ENCODE measurements around the gene KCNIP4. TPM values are rescaled to one million over a fixed set of nuclear protein-coding genes. Genes with fewer than 3 reads are reported as not detected.

The KCNIP4 gene
- total and polyA plus RNA-seq, 2 experiments from 2014 or later, result 0.14 to 0.63 TPM

GRCh38 chr4:21641696-21642095 is 306.9 kb downstream of the KCNIP4 start:
- Histone ChIP-seq H3K36me3 (ENCODE audit: insufficient read depth) (no peaks in the 10 kb centered on the region), H3K4me2 (no peak overlapping the region), H3F3A (replicated peaks; ENCODE audit: low read depth) (no peaks in the 10 kb centered on the region), H3K9me2 (ENCODE audit: insufficient read depth) (no peaks in the 10 kb centered on the region), H3K4me1 (ENCODE audit: insufficient read depth) (no peaks in the 10 kb centered on the region), H3K27ac (ENCODE audit: low read depth) (no peak overlapping the region), H3K27me3 (ENCODE audit: insufficient read depth) (no peaks in the 10 kb centered on the region), H4K20me1 (replicated peaks; ENCODE audit: insufficient read depth) (no peaks in the 10 kb centered on the region), H3K79me2 (replicated peaks; ENCODE audit: insufficient read depth) (no peaks in the 10 kb centered on the region), H3K4me3 (no peak overlapping the region), H2AFZ (no peak overlapping the region)
- H3K9me3 Mint-ChIP-seq, result no peaks in the 10 kb centered on the region
- no peaks in the 10 kb centered on the region for H3K4me1 Mint-ChIP-seq
- no peaks in the 10 kb centered on the region for H3K36me3 Mint-ChIP-seq (ENCODE audit: low read depth)
- H3K27ac Mint-ChIP-seq, result no peak overlapping the region
- H3K27me3 Mint-ChIP-seq (ENCODE audit: insufficient read depth, low read depth, poor library complexity), result no peaks in the 10 kb centered on the region
- H3K4me3 Mint-ChIP-seq, result no peak overlapping the region
- ATAC-seq (no peak), DNase-seq (ENCODE audit: low spot score) (no peak)
- TF ChIP-seq ZNF462 (CRISPR knock-in tag; IDR thresholded peaks at IDR 0.05) (no peak), NANOG (IDR thresholded peaks at IDR 0.05; ENCODE audit: borderline replicate concordance) (no peak), POLR2AphosphoS5 (IDR thresholded peaks at IDR 0.05; ENCODE audit: low read depth) (no peak)

- Histone ChIP-seq H3F3A (replicated peaks; ENCODE audit: low read depth) (no peaks in the 10 kb centered on the region), H2AFZ (no peak overlapping the region), H4K20me1 (replicated peaks; ENCODE audit: insufficient read depth) (no peaks in the 10 kb centered on the region), H3K4me1 (ENCODE audit: insufficient read depth) (no peaks in the 10 kb centered on the region), H3K9me2 (ENCODE audit: insufficient read depth) (no peaks in the 10 kb centered on the region), H3K4me2 (no peak overlapping the region), H3K27ac (ENCODE audit: low read depth) (no peak overlapping the region), H3K4me3 (no peak overlapping the region), H3K79me2 (replicated peaks; ENCODE audit: insufficient read depth) (no peaks in the 10 kb centered on the region), H3K36me3 (ENCODE audit: insufficient read depth) (no peaks in the 10 kb centered on the region), H3K27me3 (ENCODE audit: insufficient read depth) (no peaks in the 10 kb centered on the region)
- no peak for DNase-seq (ENCODE audit: low spot score)
- no peak overlapping the region for H3K4me3 Mint-ChIP-seq
- H3K4me1 Mint-ChIP-seq, result no peaks in the 10 kb centered on the region
- H3K27ac Mint-ChIP-seq, result no peak overlapping the region
- H3K36me3 Mint-ChIP-seq (ENCODE audit: low read depth), result no peaks in the 10 kb centered on the region
- H3K27me3 Mint-ChIP-seq (ENCODE audit: insufficient read depth, low read depth, poor library complexity), result no peaks in the 10 kb centered on the region
- no peak for ATAC-seq
- H3K9me3 Mint-ChIP-seq, result no peaks in the 10 kb centered on the region
- TF ChIP-seq JUNB (IDR thresholded peaks at IDR 0.05; ENCODE audit: unreplicated experiment) (no peak), CTCF (conservative IDR thresholded peaks at IDR 0.05; ENCODE audit: low read depth in 2 of 2) (no peak), ZNF331 (CRISPR knock-in tag; IDR thresholded peaks at IDR 0.05; ENCODE audit: low read depth) (no peak), EZH2 (IDR thresholded peaks at IDR 0.05; ENCODE audit: low read depth, unreplicated experiment) (no peak), STAT1 (IDR thresholded peaks at IDR 0.05; ENCODE audit: unreplicated experiment) (no peak)
Observed at GRCh38 chr4:21638171-21638725, 310.3 kb downstream of the KCNIP4 start.
